IMR-90 (cell line): ENCODE data around the gene ZC3HAV1L. TPM values are rescaled to one million over a fixed set of nuclear protein-coding genes. Genes with fewer than 3 reads are reported as not detected.
"Not testable (repeated sequence)": the region's sequence is repeated elsewhere in the genome, so short reads cannot be mapped to it uniquely, and the experiment has no call there.

ENCODE experiments used
- ATAC-seq: fragments of 200-7000 bp; cut with Tn5 transposase; 2 replicates; pipeline ENCODE4 v1.9.1; 2020; ENCODE audit warnings: low read depth, mild to moderate bottlenecking, moderate library complexity
- BruUV-seq: library from RNA; stranded (reverse); fragments of 400-500 nt; replicated peaks from 2 replicates; lab custom pipeline; 2021; lab: Mats Ljungman, UMichigan
- CTCF ChIA-PET: fragments of 300-600 bp; formaldehyde crosslinking; extraction: SDS; loops from one replicate; lab custom pipeline; 2021; ENCODE audit warnings: antibody characterized with exemption; lab: Yijun Ruan, JAX
- POLR2A ChIA-PET: fragments of 300-600 bp; sonication (Branson Sonifier 250); formaldehyde crosslinking; loops from one replicate; lab custom pipeline; 2022; ENCODE audit warnings: antibody characterized with exemption; ENCODE audit not compliant: unreplicated experiment; lab: Charles Lee
- DNase-seq: peaks from one replicate; pipeline ENCODE4 v3.0.0; 2013
- H2AFZ ChIP-seq: replicated peaks from 2 replicates; pipeline ENCODE3; 2013; ENCODE audit warnings: low read length, mild to moderate bottlenecking; ENCODE audit not compliant: poor library complexity
- H2AK5ac ChIP-seq: 2 replicates; pipeline ENCODE4 v1.6.1; 2013; ENCODE audit warnings: low read depth, low read length, inconsistent platforms
- H2AK9ac ChIP-seq: replicated peaks from 2 replicates; pipeline ENCODE3; 2013; ENCODE audit warnings: mild to moderate bottlenecking, low read depth, low read length, moderate library complexity; ENCODE audit not compliant: poor library complexity
- H2BK120ac ChIP-seq: 2 replicates; pipeline ENCODE4 v1.6.1; 2013; ENCODE audit warnings: low read depth, low read length, inconsistent platforms
- H2BK15ac ChIP-seq: 3 replicates; pipeline ENCODE4 v1.6.1; 2013; ENCODE audit warnings: low read depth, low read length, inconsistent platforms
- H2BK20ac ChIP-seq: 2 replicates; pipeline ENCODE4 v1.6.1; 2013; ENCODE audit warnings: low read depth, mild to moderate bottlenecking, inconsistent platforms, low read length, moderate library complexity
- H2BK5ac ChIP-seq: 2 replicates; pipeline ENCODE4 v1.6.1; 2013; ENCODE audit warnings: mild to moderate bottlenecking, low read depth, low read length, inconsistent platforms; ENCODE audit not compliant: poor library complexity, severe bottlenecking
- H3K14ac ChIP-seq: replicated peaks from 2 replicates; pipeline ENCODE4 v1.6.1; 2013; ENCODE audit warnings: low read depth, low read length, inconsistent platforms
- H3K18ac ChIP-seq: 2 replicates; pipeline ENCODE4 v1.6.1; 2013; ENCODE audit warnings: low read depth, low read length, control low read depth
- H3K23ac ChIP-seq: 2 replicates; pipeline ENCODE4 v1.6.1; 2013; ENCODE audit warnings: low read depth, low read length, inconsistent platforms
- H3K27ac ChIP-seq: 2 replicates; pipeline ENCODE4 v1.5.1; 2013; ENCODE audit warnings: mild to moderate bottlenecking, control low read depth, low read length; ENCODE audit not compliant: insufficient read depth
- H3K27me3 ChIP-seq: 2 replicates; pipeline ENCODE4 v1.6.1; 2013; ENCODE audit warnings: low read length; ENCODE audit not compliant: control insufficient read depth, insufficient read depth
- H3K36me3 ChIP-seq: 2 replicates; pipeline ENCODE4 v1.6.1; 2013; ENCODE audit warnings: low read length, mixed read lengths; ENCODE audit not compliant: control insufficient read depth, insufficient read depth
- H3K4ac ChIP-seq: 2 replicates; pipeline ENCODE4 v1.6.1; 2013; ENCODE audit warnings: low read depth, low read length, inconsistent platforms
- H3K4me1 ChIP-seq: 2 replicates; pipeline ENCODE4 v1.6.1; 2013; ENCODE audit warnings: low read length, mixed read lengths; ENCODE audit not compliant: control insufficient read depth, insufficient read depth
- H3K4me2 ChIP-seq: 2 replicates; pipeline ENCODE4 v1.6.1; 2013; ENCODE audit warnings: low read depth, mild to moderate bottlenecking, control low read depth, low read length, moderate library complexity
- H3K4me3 ChIP-seq: 2 replicates; pipeline ENCODE4 v1.5.1; 2013; ENCODE audit warnings: low read depth, mild to moderate bottlenecking, control low read depth, low read length, moderate library complexity; ENCODE audit not compliant: insufficient read depth
- H3K56ac ChIP-seq: 2 replicates; pipeline ENCODE4 v1.6.1; 2013; ENCODE audit warnings: low read length, inconsistent platforms; ENCODE audit not compliant: insufficient read depth; ENCODE audit errors: extremely low read depth
- H3K79me1 ChIP-seq, 2 experiments: 2 replicates each; pipeline ENCODE4 v1.6.1; 2013; ENCODE audit warnings: low read length in 2 of 2, inconsistent platforms in 1 of 2, low read depth in 1 of 2
- H3K9ac ChIP-seq: 2 replicates; pipeline ENCODE4 v1.6.1; 2013; ENCODE audit warnings: low read depth, low read length, control low read depth
- H3K9me1 ChIP-seq: 2 replicates; pipeline ENCODE4 v1.6.1; 2013; ENCODE audit warnings: low read length, inconsistent platforms; ENCODE audit not compliant: insufficient read depth
- H3K9me3 ChIP-seq: 2 replicates; pipeline ENCODE4 v1.6.1; 2013; ENCODE audit warnings: low read length; ENCODE audit not compliant: control insufficient read depth, insufficient read depth
- H4K20me1 ChIP-seq: 2 replicates; pipeline ENCODE4 v1.6.1; 2013; ENCODE audit warnings: low read length, inconsistent platforms; ENCODE audit not compliant: insufficient read depth
- H4K5ac ChIP-seq: 2 replicates; pipeline ENCODE4 v1.6.1; 2013; ENCODE audit warnings: mild to moderate bottlenecking, low read depth, low read length, control low read depth
- H4K8ac ChIP-seq, 2 experiments: 2 replicates each; pipeline ENCODE4 v1.6.1; 2013; ENCODE audit warnings: low read depth in 2 of 2, low read length in 2 of 2, control low read depth in 1 of 2, inconsistent platforms in 1 of 2
- H4K91ac ChIP-seq: 2 replicates; pipeline ENCODE4 v1.6.1; 2013; ENCODE audit warnings: low read depth, low read length, inconsistent platforms; ENCODE audit not compliant: insufficient read depth
- WGBS, 2 experiments: methylation state at CpG; one replicate each; pipeline versions ENCODE4 v1.1.5 to v1.1.7; 2013; ENCODE audit warnings: missing lambda C conversion rate in 2 of 2; ENCODE audit not compliant: insufficient read length in 1 of 2; ENCODE audit errors: extremely low coverage in 2 of 2; 5-methylcytosine and 5-hydroxymethylcytosine counted together
- dilution Hi-C: fragments of 300-500 bp; cut with HindIII; formaldehyde crosslinking; loops from one replicate; pipeline ENCODE4 v1.14.3; 2018; ENCODE audit warnings: low sequenced_read_pairs; ENCODE audit not compliant: unreplicated experiment
- in situ Hi-C: fragments of 300-500 bp; cut with MboI; formaldehyde crosslinking; loops from 3 replicates; pipeline ENCODE4 v1.14.3; 2019; ENCODE audit warnings: low sequenced_read_pairs, inconsistent platforms, mixed read lengths
- intact Hi-C: fragments of 100-400 bp; cut with micrococcal nuclease; formaldehyde crosslinking; loops from 2 replicates; pipeline ENCODE4 v1.10.0; 2022
- polyA plus RNA-seq, 3 experiments: library from polyadenylated mRNA; depleted of rRNA; stranded (reverse); fragments of >200 nt; gene quantifications; 2 replicates each; pipeline ENCODE4 v1.2.3, GENCODE V29; 2012; ENCODE audit warnings: low replicate concordance in 1 of 3
- total RNA-seq: library from RNA; depleted of rRNA; stranded (reverse); fragments of >200 nt; gene quantifications from 2 replicates; pipeline ENCODE4 v1.2.3, GENCODE V29; 2012; rRNA removed

ZC3HAV1L gene
- total and polyA plus RNA-seq, 2 of the 4 experiments (the other 2 are of a cell fraction), result 4.5 to 9.4 TPM

GRCh38 chr7:138976161-138976560, 59.7 kb downstream of the ZC3HAV1L start:
- BruUV-seq, H3K56ac ChIP-seq, H3K27ac ChIP-seq, in situ Hi-C loops, H3K4me2 ChIP-seq, intact Hi-C loops, ATAC-seq, H2BK20ac ChIP-seq, H2BK5ac ChIP-seq, H2AK5ac ChIP-seq, H3K9ac ChIP-seq, H3K18ac ChIP-seq, H4K8ac ChIP-seq, H3K9me3 ChIP-seq, dilution Hi-C loops, POLR2A ChIA-PET, H2BK15ac ChIP-seq, H3K14ac ChIP-seq, H3K23ac ChIP-seq, H2AK9ac ChIP-seq, H3K27me3 ChIP-seq, H3K9me1 ChIP-seq, H3K36me3 ChIP-seq, H3K4ac ChIP-seq, H2BK120ac ChIP-seq, H4K91ac ChIP-seq, H4K5ac ChIP-seq, H2AFZ ChIP-seq, H3K4me1 ChIP-seq, DNase-seq, H3K4me3 ChIP-seq: not testable (repeated sequence)
- Histone ChIP-seq H4K20me1 (0 out of 2 replicates have a peak, but pooled peaks cover 11% of the 10 kb centered on the region), H3K79me1 (peaks cover 10 to 28% of the 10 kb centered on the region in 2 experiments; a peak in 3 of 4 replicates)
- 33% methylated on average over 3 of the region's 11 CpGs; no CpG with 5 or more reads in 1 of the 2 experiments for WGBS, 2 experiments
- CTCF ChIA-PET, result interaction anchor here (0.6 kb wide), 1 partner anchor 51 kb away, joined by 3 read pairs; no protein-coding TSS in a partner anchor

Other genes with a start within 250 kb of the ZC3HAV1L start
- gene TMEM213, start 238.0 kb downstream of the ZC3HAV1L start, total RNA-seq, result not detected in 2 replicates
- gene TMEM213, start 238.0 kb downstream of the ZC3HAV1L start, polyA plus RNA-seq (2012; rRNA removed), result not detected in 2 replicates
- under 0.01 and 0.18 TPM in 2 replicates for gene ATP6V0A4, start 237.8 kb downstream of the ZC3HAV1L start, total RNA-seq
- gene ATP6V0A4, start 237.8 kb downstream of the ZC3HAV1L start, polyA plus RNA-seq (2012; rRNA removed), result 0.05 TPM in 1 of 2 replicates, not detected in the other
- gene KIAA1549, start 54.7 kb downstream of the ZC3HAV1L start, total RNA-seq, result 1.1 and 1.3 TPM in 2 replicates
- 3.2 and 3.3 TPM in 2 replicates for gene KIAA1549, start 54.7 kb downstream of the ZC3HAV1L start, polyA plus RNA-seq (2012; rRNA removed)
- gene ZC3HAV1, start 73.7 kb upstream of the ZC3HAV1L start, total RNA-seq, result 20.6 and 22.4 TPM in 2 replicates
- 9.6 and 9.9 TPM in 2 replicates for gene ZC3HAV1, start 73.7 kb upstream of the ZC3HAV1L start, polyA plus RNA-seq (2012; rRNA removed)
- 2.3 and 3.6 TPM in 2 replicates for gene UBN2, start 195.2 kb upstream of the ZC3HAV1L start, total RNA-seq
- 1.2 and 1.6 TPM in 2 replicates for gene UBN2, start 195.2 kb upstream of the ZC3HAV1L start, polyA plus RNA-seq (2012; rRNA removed)